ENCODE results near the gene RFNG. TPM values are rescaled to one million over a fixed set of nuclear protein-coding genes. Genes with fewer than 3 reads are reported as not detected.

RFNG gene
- total RNA-seq, 2 donors from 2014 or later = 16.4 to 22.4 TPM

GRCh38 chr17:82012640-82013295 lies 38.8 kb downstream of the RFNG start:
- intact Hi-C loops (cut with DNase I) = loop anchor here in 1 of 2 donors (5.0 kb wide), 1 partner anchor 55 kb away; no protein-coding TSS in a partner anchor
- no peak for DNase-seq
- ATAC-seq = peak in 1 of 2 donors; percentile 6

GRCh38 chr17:82012261-82012639 lies 39.4 kb downstream of the RFNG start:
- no peak for ATAC-seq
- no peak for DNase-seq
- intact Hi-C loops (cut with DNase I) = loop anchor here in 1 of 2 donors (5.0 kb wide), 1 partner anchor 55 kb away; no protein-coding TSS in a partner anchor

- DNase-seq (no peak), ATAC-seq (no peak)
- intact Hi-C loops (cut with DNase I) = loop anchor here in 1 of 2 donors (5.0 kb wide), 1 partner anchor 54 kb away; no protein-coding TSS in a partner anchor
Observed at GRCh38 chr17:82011617-82012187, 39.9 kb downstream of the RFNG start.

- ATAC-seq (no peak), DNase-seq (no peak)
- intact Hi-C loops (cut with DNase I) = loop anchor here in 1 of 2 donors (5.0 kb wide), 1 partner anchor 54 kb away; no protein-coding TSS in a partner anchor
Observed at GRCh38 chr17:82010575-82011525, 40.8 kb downstream of the RFNG start.

- ATAC-seq (no peak), DNase-seq (no peak)
- intact Hi-C loops (cut with DNase I) = no loop called here
Observed at GRCh38 chr17:82009413-82009812, 42.2 kb downstream of the RFNG start.

GRCh38 chr17:82008941-82009405 lies 42.6 kb downstream of the RFNG start:
- DNase-seq = no peak
- intact Hi-C loops (cut with DNase I) = no loop called here
- ATAC-seq = no peak

DNA sequence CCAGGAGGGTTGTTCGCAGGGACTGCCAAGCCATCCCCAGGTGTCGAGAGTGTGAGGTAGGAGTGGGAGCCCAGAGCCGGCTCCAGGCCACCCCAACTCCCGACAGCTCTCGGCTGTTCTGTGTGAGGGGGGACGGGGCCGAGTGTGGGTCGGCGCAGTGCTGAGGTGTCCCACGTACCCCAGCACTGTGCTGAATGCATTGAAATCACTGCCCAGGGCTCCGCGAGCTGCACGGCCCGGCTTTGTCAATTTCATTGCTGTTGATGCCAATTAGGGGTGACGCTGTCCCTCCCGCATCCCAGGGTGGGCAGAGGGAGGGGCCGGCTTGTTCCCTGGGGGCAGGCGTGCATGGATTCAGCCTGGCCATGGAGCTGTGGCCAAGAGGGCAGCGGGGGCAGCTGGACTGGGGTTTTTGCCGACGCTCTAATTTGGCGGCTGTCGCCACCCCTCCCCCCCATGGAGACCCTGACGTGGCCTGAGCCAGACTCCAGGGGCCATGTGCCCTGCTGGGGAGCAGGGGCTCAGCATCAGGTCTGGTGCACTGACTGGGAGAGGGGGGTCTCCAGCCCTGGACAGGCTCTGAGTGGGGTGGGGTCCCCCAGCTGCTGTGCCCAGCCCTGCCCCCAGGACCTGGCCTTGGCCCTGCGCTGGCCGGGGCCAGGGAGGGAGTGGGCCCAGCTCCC lies 43.2 kb downstream of the RFNG start:
- DNase-seq (no peak), ATAC-seq (no peak)
- intact Hi-C loops (cut with DNase I) = no loop called here

DNA sequence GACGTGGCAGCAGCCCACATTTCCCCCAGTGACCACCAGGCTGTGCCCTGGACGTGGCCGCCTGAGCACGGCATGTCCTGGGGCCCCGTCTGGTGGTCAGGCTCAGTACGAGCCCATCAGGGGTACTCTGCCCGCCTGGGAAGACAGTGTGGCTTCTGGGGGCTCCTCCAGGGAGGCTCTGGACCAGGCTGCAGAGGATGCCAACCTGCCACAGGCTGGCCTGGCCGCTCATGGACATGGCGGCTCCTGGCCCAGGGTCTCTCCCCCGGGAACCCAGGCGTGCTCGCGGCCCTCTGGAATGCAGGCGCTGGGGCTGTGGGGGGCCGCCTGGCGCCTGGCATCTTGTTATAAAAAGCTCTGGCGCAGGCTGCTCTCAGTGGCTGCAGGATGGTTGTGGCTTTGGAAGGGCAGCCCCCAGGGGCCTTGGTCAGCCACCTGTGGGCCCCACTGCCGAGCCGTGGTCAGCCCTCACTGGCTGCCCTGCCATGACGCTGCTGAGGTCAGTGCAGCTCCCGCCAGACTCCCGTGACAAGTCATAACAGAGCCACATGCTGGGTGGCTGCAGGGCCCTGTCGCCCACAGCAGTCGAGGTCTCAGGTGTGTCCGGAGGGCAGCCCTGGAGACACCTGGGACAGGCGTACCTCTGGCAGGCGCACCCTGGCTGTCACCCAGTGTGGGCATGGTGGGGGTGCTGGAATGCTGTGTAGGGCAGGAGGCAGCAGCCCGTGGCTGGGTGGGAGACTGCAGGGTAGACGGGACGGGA lies 43.9 kb downstream of the RFNG start:
- intact Hi-C loops (cut with DNase I) = no loop called here
- ATAC-seq = no peak

GRCh38 chr17:82007228-82007494 lies 44.5 kb downstream of the RFNG start:
- DNase-seq (no peak), ATAC-seq (no peak)
- intact Hi-C loops (cut with DNase I) = no loop called here

More for the DNA sequence above, 43.9 kb downstream of the RFNG start:
- no peak for DNase-seq

GRCh38 chr17:82006468-82007227 lies 45.0 kb downstream of the RFNG start:
- ATAC-seq = peak in 1 of 2 donors; percentile 24

GRCh38 chr17:82005701-82006348 lies 45.8 kb downstream of the RFNG start:
- DNase-seq (no peak), ATAC-seq (no peak)
- intact Hi-C loops (cut with DNase I) = no loop called here

More at GRCh38 chr17:82006468-82007227, 45.0 kb downstream of the RFNG start:
- intact Hi-C loops (cut with DNase I) = no loop called here
- DNase-seq = peak; percentile 54

- intact Hi-C loops (cut with DNase I) = no loop called here
- no peak for ATAC-seq
- no peak for DNase-seq
Observed at GRCh38 chr17:82004517-82005455, 46.8 kb downstream of the RFNG start.

DNA sequence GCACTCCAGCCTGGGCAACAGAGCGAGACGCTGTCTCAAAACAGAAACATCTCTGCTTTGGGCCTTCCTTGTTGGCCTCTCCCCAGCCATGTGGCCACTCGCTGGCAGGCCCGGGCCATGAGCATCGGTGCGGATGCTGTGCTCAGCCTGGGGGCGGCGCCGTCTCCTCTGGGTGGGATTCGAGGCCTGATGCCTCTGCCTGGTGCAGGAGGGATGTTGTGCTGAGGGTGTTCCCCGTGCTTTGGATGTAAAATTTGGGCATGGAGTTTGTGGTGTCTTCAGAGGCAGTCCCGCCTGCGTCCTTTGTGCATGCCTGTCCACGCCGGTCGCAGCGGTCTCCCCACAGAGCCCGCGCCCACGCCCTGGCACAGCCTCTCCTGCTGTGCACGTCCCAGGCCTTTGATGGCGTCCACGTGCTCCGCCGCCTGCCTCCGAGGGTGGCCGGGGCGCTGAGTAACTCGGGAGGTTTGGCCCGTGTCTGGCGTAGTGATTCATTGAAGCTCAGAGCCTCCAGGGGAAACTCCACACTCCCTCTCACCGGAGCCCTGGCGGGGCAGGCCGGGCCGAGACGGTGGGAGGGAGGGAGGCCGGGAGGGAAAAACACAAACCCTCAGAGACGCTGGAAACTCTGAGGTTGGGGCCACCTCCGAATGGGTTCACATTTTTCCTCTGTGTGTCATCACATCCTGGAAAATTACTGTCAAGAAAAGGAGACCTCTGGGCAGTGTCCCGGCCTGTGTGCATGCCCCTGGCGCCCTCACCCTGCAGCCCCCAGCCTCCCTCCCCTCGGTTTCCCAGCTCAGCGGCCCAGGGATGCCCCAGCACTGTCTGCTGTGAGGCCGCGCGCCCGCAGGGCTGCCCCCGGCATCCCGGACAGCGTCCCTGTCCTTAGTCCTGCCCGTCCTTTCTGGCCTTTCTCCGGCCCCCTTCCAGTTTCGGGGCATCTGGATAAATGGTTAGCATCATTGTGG lies 47.9 kb downstream of the RFNG start:
- DNase-seq = peak; percentile 82
- peak; percentile 71 to 79 for ATAC-seq
- intact Hi-C loops (cut with DNase I) = no loop called here

DNA sequence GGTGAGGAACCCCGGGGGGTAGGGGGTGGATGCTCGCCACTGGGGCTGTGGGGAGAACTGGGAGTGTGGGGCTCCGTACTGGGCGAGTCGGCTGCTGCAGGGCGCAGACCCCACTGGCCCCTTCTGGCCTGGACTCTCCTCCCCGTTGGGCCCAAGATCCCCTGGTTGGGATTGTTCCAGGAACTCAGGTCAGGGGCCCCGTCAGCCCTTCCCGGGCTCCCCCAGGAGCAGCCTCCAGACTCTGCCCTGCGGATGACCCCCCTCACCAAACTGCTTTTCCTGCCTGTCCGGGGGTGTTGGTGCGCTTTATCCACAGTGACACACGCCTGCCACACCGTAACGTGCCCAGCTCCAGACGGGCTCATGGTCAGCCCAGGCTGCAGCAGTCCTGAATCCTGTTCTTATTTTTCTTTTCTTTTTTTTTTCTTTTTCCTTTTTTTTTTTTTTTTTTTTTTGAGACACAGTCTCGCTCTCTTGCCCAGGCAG lies 50.0 kb downstream of the RFNG start:
- intact Hi-C loops (cut with DNase I) = no loop called here
- ATAC-seq = no peak
- no peak for DNase-seq

All from left cardiac atrium (tissue), 4 donors.